Measurements from ENCODE around the gene SSBP4. TPM values are rescaled to one million over a fixed set of nuclear protein-coding genes. Genes with fewer than 3 reads are reported as not detected.
A peak's percentile ranks its signal among the peaks of the same experiment; 100 is the strongest.

SSBP4 gene
- total and polyA plus RNA-seq, 9 of the 15 experiments (the other 6 are each of a cell fraction or from before 2014, with no cell fraction given): 1.1 to 189 (median 39.0) TPM

- peaks cover 37 to 59% of the 10 kb centered on the region in 2 experiments for H3K4me1 ChIP-seq (replicated peaks in 1 of 2; ENCODE audit: control insufficient read depth in 2 of 2, insufficient read depth in 2 of 2, low read length in 2 of 2)
- FAIRE-seq (no peak), ATAC-seq (no peak), DNase-seq (ENCODE audit: extremely low read depth in 1 of 4, low spot score in 3 of 4) (no peak)
- no peaks in the 10 kb centered on the region for H3K27me3 ChIP-seq (ENCODE audit: control insufficient read depth in 2 of 2, insufficient read depth in 2 of 2, low read length in 2 of 2)
- CTCF ChIA-PET (ENCODE audit: low intra/inter-chr PET ratio): no interaction called here
- WGBS (ENCODE audit: insufficient coverage, low coverage, missing lambda C conversion rate): 86% methylated on average over 14 of the region's 14 CpGs
- no TSS peak for BruUV-seq (replicated peaks)
- no peak for TF ChIP-seq PTTG1 (tag; IDR thresholded peaks at IDR 0.05; ENCODE audit: low read depth)
- no peak for TF ChIP-seq SMAD2 (IDR thresholded peaks at IDR 0.05; ENCODE audit: low read depth, low read length)
- no peak for TF ChIP-seq CREBBP (IDR thresholded peaks at IDR 0.05; ENCODE audit: low read depth, low read length)
- no peak for TF ChIP-seq SRSF1 (IDR thresholded peaks at IDR 0.05; ENCODE audit: low read depth, low read length)
- no peak for TF ChIP-seq PKNOX1 (IDR thresholded peaks at IDR 0.05)
- TF ChIP-seq CREB3L1 (IDR thresholded peaks at IDR 0.05; ENCODE audit: borderline replicate concordance, low read depth): no peak
- TF ChIP-seq ZNF316 (IDR thresholded peaks at IDR 0.05): no peak
- TF ChIP-seq ZNF41 (CRISPR knock-in tag; conservative IDR thresholded peaks at IDR 0.05): no peak
- intact Hi-C loops (cut with micrococcal nuclease) (loop anchor here (5.0 kb wide), 1 partner anchor 116 kb away; no protein-coding TSS in a partner anchor), in situ Hi-C loops (cut with MboI) (no loop called here)
- H2AFZ ChIP-seq (ENCODE audit: low read depth, low read length): no peak overlapping the region
- H3K9me1 ChIP-seq (ENCODE audit: control insufficient read depth, insufficient read depth, low read length): peaks cover 3% of the 10 kb centered on the region
- H4K20me1 ChIP-seq (replicated peaks; ENCODE audit: control insufficient read depth, insufficient read depth, low read length): peaks cover 38% of the 10 kb centered on the region
- POLR2A ChIA-PET: interaction anchor here (0.8 to 0.9 kb wide), 2 partner anchors 9 to 42 kb away, joined by 3 read pairs; no protein-coding TSS in a partner anchor
- H3K36me3 ChIP-seq (ENCODE audit: control insufficient read depth, insufficient read depth, low read length): peaks cover 11% of the 10 kb centered on the region; the same call in 2 of the 3 replicates
- no peak overlapping the region for H3K27ac ChIP-seq (ENCODE audit: extremely low read depth, low read depth, low read length)
- H3K4me2 ChIP-seq (ENCODE audit: insufficient read depth, low read length): no peak overlapping the region
- H3K79me2 ChIP-seq (ENCODE audit: control insufficient read depth, insufficient read depth, low read length): peaks cover 80% of the 10 kb centered on the region
- H3K9me3 ChIP-seq (replicated peaks; ENCODE audit: control insufficient read depth, insufficient read depth, low read depth, low read length): no peaks in the 10 kb centered on the region
- peak overlapping the region in 1 of 2 experiments; percentile 84; a peak in 1 of 4 replicates for H3K9ac ChIP-seq (ENCODE audit: insufficient read depth in 1 of 2, low read depth in 2 of 2, low read length in 2 of 2)
- no peak overlapping the region for H3K4me3 ChIP-seq
Measured at GRCh38 chr19:18476507-18477041, 57.4 kb downstream of the SSBP4 start.

All from K562 (cell line).